AG04449 (cell line): ENCODE measurements around the gene MIA2.
A peak's percentile ranks its signal among the peaks of the same experiment; 100 is the strongest.

Experiments used
- CTCF ChIA-PET: fragments of 350-600 bp; formaldehyde crosslinking; extraction: SDS; loops from one replicate; lab custom pipeline; 2021; ENCODE audit warnings: antibody characterized with exemption; lab: Yijun Ruan, JAX
- POLR2A ChIA-PET: fragments of 400-600, 350-600 bp; formaldehyde crosslinking; extraction: SDS; loops from one replicate; lab custom pipeline; 2020; ENCODE audit warnings: antibody characterized with exemption, inconsistent platforms; lab: Yijun Ruan, JAX
- DNase-seq: peaks from one replicate; pipeline ENCODE4 v3.0.0-alpha.2; 2010; ENCODE audit warnings: low read depth, low spot score
- H3K4me3 ChIP-seq: 2 replicates; pipeline ENCODE4 v1.5.1; 2011; ENCODE audit warnings: low read depth, mild to moderate bottlenecking, control low read depth, low read length
- TF ChIP-seq, protein P1 (sequence below): IDR thresholded peaks from one replicate; pipeline ENCODE4 v1.5.1; 2011; ENCODE audit warnings: mild to moderate bottlenecking, moderate library complexity, low read length, control low read depth, inconsistent platforms; ENCODE audit not compliant: insufficient read depth; ENCODE audit errors: missing control alignments

Gene MIA2

GRCh38 chr14:39406560-39406959 lies 172.8 kb downstream of the MIA2 start:
- no peak overlapping the region for H3K4me3 ChIP-seq
- ChIA-PET POLR2A (interaction anchor here (0.6 kb wide), 1 partner anchor 236 kb away, joined by 3 read pairs; the partner anchor contains the start of gene TRAPPC6B), CTCF (interaction anchor here (1.2 kb wide), 1 partner anchor 9 kb away, joined by 3 read pairs; no protein-coding TSS in a partner anchor)
- no peak for DNase-seq
- TF ChIP-seq, protein P1, sequence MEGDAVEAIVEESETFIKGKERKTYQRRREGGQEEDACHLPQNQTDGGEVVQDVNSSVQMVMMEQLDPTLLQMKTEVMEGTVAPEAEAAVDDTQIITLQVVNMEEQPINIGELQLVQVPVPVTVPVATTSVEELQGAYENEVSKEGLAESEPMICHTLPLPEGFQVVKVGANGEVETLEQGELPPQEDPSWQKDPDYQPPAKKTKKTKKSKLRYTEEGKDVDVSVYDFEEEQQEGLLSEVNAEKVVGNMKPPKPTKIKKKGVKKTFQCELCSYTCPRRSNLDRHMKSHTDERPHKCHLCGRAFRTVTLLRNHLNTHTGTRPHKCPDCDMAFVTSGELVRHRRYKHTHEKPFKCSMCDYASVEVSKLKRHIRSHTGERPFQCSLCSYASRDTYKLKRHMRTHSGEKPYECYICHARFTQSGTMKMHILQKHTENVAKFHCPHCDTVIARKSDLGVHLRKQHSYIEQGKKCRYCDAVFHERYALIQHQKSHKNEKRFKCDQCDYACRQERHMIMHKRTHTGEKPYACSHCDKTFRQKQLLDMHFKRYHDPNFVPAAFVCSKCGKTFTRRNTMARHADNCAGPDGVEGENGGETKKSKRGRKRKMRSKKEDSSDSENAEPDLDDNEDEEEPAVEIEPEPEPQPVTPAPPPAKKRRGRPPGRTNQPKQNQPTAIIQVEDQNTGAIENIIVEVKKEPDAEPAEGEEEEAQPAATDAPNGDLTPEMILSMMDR = no peak

DNA sequence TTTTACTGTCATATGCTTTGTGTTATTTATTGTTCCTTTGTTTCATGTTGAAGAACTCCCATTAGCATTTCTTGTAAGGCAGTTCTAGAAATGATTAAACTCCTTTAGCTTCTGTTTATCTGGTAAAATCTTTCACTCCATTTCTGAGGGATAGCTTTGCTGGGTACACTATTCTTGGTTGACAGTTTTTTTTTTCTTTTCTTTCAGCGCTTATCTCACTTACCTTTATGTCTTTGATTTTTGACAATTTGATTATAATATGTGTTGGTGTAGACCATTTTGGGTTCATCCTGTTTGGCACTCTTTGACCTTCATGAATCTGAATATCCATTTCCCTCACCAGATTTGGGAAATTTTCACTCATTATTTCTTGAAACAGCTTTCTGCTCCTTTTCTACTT lies 182.4 kb downstream of the MIA2 start:
- POLR2A ChIA-PET = no interaction called here

GRCh38 chr14:39417014-39417413 lies 183.3 kb downstream of the MIA2 start:
- ChIA-PET CTCF (interaction anchor here (1.6 to 1.8 kb wide), 2 partner anchors 9 to 310 kb away, joined by 4 to 8 read pairs; no protein-coding TSS in a partner anchor), POLR2A (interaction anchor here (0.6 to 0.8 kb wide), 2 partner anchors 16 to 17 kb away, joined by 3 read pairs; partner anchors contain the start of gene FBXO33)
- H3K4me3 ChIP-seq = no peak overlapping the region
- TF ChIP-seq, protein P1 = peak; percentile 7
- DNase-seq = no peak

More for the DNA sequence above, 182.4 kb downstream of the MIA2 start:
- CTCF ChIA-PET = interaction anchor here (0.7 to 1.8 kb wide), 4 partner anchors 9 to 309 kb away, joined by 3 to 8 read pairs (median 4); no protein-coding TSS in a partner anchor
- TF ChIP-seq, protein P1 = no peak
- H3K4me3 ChIP-seq = no peak overlapping the region
- DNase-seq = no peak

- CTCF ChIA-PET = interaction anchor here (1.6 kb wide), 1 partner anchor 11 kb away, joined by 4 read pairs; no protein-coding TSS in a partner anchor
- TF ChIP-seq, protein P1 = no peak
- POLR2A ChIA-PET = no interaction called here
- no peak for DNase-seq
- no peak overlapping the region for H3K4me3 ChIP-seq
These were observed 185.6 kb downstream of the MIA2 start for GRCh38 chr14:39419272-39419671.

DNA sequence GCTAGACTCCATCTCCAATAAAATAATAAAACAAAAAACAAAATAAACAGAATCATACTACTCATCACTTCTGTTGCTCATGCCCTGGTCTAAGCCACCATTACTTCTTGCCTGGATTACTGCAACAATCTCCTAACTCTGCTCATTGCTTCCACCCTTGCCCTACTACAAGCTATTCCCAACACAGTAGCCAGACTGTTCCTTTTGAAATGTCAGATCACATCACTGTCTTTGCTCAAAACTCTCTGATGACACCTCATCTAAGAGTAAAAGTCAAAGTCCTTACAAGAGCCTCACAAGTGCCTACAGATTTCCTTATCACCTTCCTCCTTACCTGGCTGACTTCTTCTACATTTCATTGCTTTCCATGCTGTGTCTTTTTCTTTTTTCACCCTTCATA lies 188.5 kb downstream of the MIA2 start:
- TF ChIP-seq, protein P1 = no peak
- ChIA-PET CTCF (interaction anchor here (1.4 to 6.6 kb wide), 2 partner anchors 8 to 318 kb away, joined by 4 to 76 read pairs; partner anchors contain the start of gene SEC23A), POLR2A (no interaction called here)
- no peak overlapping the region for H3K4me3 ChIP-seq
- no peak for DNase-seq

- H3K4me3 ChIP-seq = no peak overlapping the region
- TF ChIP-seq, protein P1 = no peak
- POLR2A ChIA-PET = interaction anchor here (1.2 kb wide), 1 partner anchor 30 kb away, joined by 3 read pairs; no protein-coding TSS in a partner anchor
- DNase-seq = no peak
- CTCF ChIA-PET = interaction anchor here (0.8 to 6.6 kb wide), 4 partner anchors 9 to 320 kb away, joined by 3 to 76 read pairs (median 4); partner anchors contain the start of gene SEC23A
These were observed 190.1 kb downstream of the MIA2 start for GRCh38 chr14:39423793-39424192.
